Ectodermal cell (in vitro differentiated cells): Measurements from ENCODE around the gene ZNF302.
"Not testable (repeated sequence)": the region's sequence is repeated elsewhere in the genome, so short reads cannot be mapped to it uniquely, and the experiment has no call there.

Source experiments
- H3K27ac ChIP-seq: 2 replicates; pipeline ENCODE4 v1.7.0; 2013; ENCODE audit warnings: mild to moderate bottlenecking, low read depth, low read length; ENCODE audit not compliant: insufficient read depth, poor library complexity, severe bottlenecking
- H3K27me3 ChIP-seq: 2 replicates; pipeline ENCODE4 v1.7.0; 2013; ENCODE audit warnings: mild to moderate bottlenecking, low read length; ENCODE audit not compliant: insufficient read depth, control insufficient read depth, poor library complexity, severe bottlenecking
- H3K36me3 ChIP-seq: one replicate; pipeline ENCODE4 v1.7.0; 2013; ENCODE audit warnings: low read length; ENCODE audit not compliant: control insufficient read depth, insufficient read depth
- H3K4me1 ChIP-seq: one replicate; pipeline ENCODE4 v1.7.0; 2013; ENCODE audit warnings: low read length; ENCODE audit not compliant: control insufficient read depth, insufficient read depth
- H3K4me3 ChIP-seq: 2 replicates; pipeline ENCODE4 v1.7.0; 2013; ENCODE audit warnings: low read depth, low read length, control low read depth; ENCODE audit not compliant: insufficient read depth
- H3K9me3 ChIP-seq: 2 replicates; pipeline ENCODE4 v1.7.0; 2013; ENCODE audit warnings: mild to moderate bottlenecking, low read length, moderate library complexity; ENCODE audit not compliant: control insufficient read depth
- WGBS, 2 experiments: methylation state at CpG; one replicate each; pipeline ENCODE4 v1.1.7; 2013; ENCODE audit warnings: missing lambda C conversion rate in 2 of 2; 5-methylcytosine and 5-hydroxymethylcytosine counted together

ZNF302 gene

GRCh38 chr19:34669305-34669704 lies 8.2 kb upstream of the ZNF302 start:
- H3K4me3 ChIP-seq = no peak overlapping the region
- H3K27ac ChIP-seq = no peak overlapping the region
- peaks cover 20% of the 10 kb centered on the region for H3K27me3 ChIP-seq
- 92 to 93% methylated on average over 6 to 7 of the region's 7 CpGs for WGBS, 2 experiments
- peaks cover 5% of the 10 kb centered on the region for H3K4me1 ChIP-seq
- H3K9me3 ChIP-seq = no peaks in the 10 kb centered on the region
- H3K36me3 ChIP-seq = no peaks in the 10 kb centered on the region

GRCh38 chr19:34671972-34672371 lies 5.5 kb upstream of the ZNF302 start:
- H3K27me3 ChIP-seq = peaks cover 34% of the 10 kb centered on the region
- H3K27ac ChIP-seq = no peak overlapping the region
- no peaks in the 10 kb centered on the region for H3K36me3 ChIP-seq
- H3K9me3 ChIP-seq = no peaks in the 10 kb centered on the region
- 84 to 94% methylated on average over 3 of the region's 3 CpGs for WGBS, 2 experiments
- peaks cover 5% of the 10 kb centered on the region for H3K4me1 ChIP-seq
- no peak overlapping the region for H3K4me3 ChIP-seq

- H3K27me3 ChIP-seq = peaks cover 34% of the 10 kb centered on the region
- no peak overlapping the region for H3K4me3 ChIP-seq
- H3K9me3 ChIP-seq = no peaks in the 10 kb centered on the region
- H3K27ac ChIP-seq = no peak overlapping the region
- H3K4me1 ChIP-seq = no peaks in the 10 kb centered on the region
- H3K36me3 ChIP-seq = no peaks in the 10 kb centered on the region
- 76 to 79% methylated on average over 3 of the region's 3 CpGs for WGBS, 2 experiments
Observed at GRCh38 chr19:34673590-34673989, 3.9 kb upstream of the ZNF302 start.

GRCh38 chr19:34675250-34675649 lies 2.2 kb upstream of the ZNF302 start:
- Histone ChIP-seq H3K27ac (no peak overlapping the region), H3K36me3 (peaks cover 10% of the 10 kb centered on the region), H3K4me3 (no peak overlapping the region), H3K9me3 (no peaks in the 10 kb centered on the region), H3K27me3 (peaks cover 34% of the 10 kb centered on the region), H3K4me1 (no peaks in the 10 kb centered on the region)
- WGBS, 2 experiments = 93 to 94% methylated on average over 3 of the region's 3 CpGs

- Histone ChIP-seq H3K27ac (no peak overlapping the region), H3K9me3 (no peaks in the 10 kb centered on the region), H3K36me3 (peaks cover 10% of the 10 kb centered on the region), H3K4me3 (no peak overlapping the region), H3K4me1 (no peaks in the 10 kb centered on the region), H3K27me3 (peaks cover 34% of the 10 kb centered on the region)
- 92 to 93% methylated on average over 9 of the region's 9 CpGs for WGBS, 2 experiments
Observed at GRCh38 chr19:34675919-34676318, 1.6 kb upstream of the ZNF302 start.

- no peaks in the 10 kb centered on the region for H3K4me1 ChIP-seq
- peak within 1 kb of the TSS; percentile 64 for H3K4me3 ChIP-seq
- H3K36me3 ChIP-seq = peaks cover 10% of the 10 kb centered on the region
- 11 to 15% methylated on average over 25 to 26 of the region's 26 CpGs for WGBS, 2 experiments
- peaks cover 34% of the 10 kb centered on the region for H3K27me3 ChIP-seq
- no peaks in the 10 kb centered on the region for H3K9me3 ChIP-seq
- H3K27ac ChIP-seq = peak within 1 kb of the TSS; percentile 79
Observed at GRCh38 chr19:34676697-34677385, 637 bp upstream of the ZNF302 start, which contains the start of gene SCGB2B2. SCGB2B2 (minus strand) TSS chr19:34677159; CDS start chr19:34594563, 82,596 bp downstream.

GRCh38 chr19:34678085-34678412 lies 571 bp downstream of the ZNF302 start:
- Histone ChIP-seq H3K4me1 (no peaks in the 10 kb centered on the region), H3K36me3 (peaks cover 16% of the 10 kb centered on the region), H3K27ac (no peak overlapping the region), H3K9me3 (no peaks in the 10 kb centered on the region), H3K27me3 (peaks cover 24% of the 10 kb centered on the region), H3K4me3 (peak overlapping the region; percentile 64)
- 19 to 23% methylated on average over 20 of the region's 20 CpGs for WGBS, 2 experiments

- Histone ChIP-seq H3K4me3 (peak overlapping the region; percentile 64), H3K4me1 (no peaks in the 10 kb centered on the region), H3K36me3 (peaks cover 18% of the 10 kb centered on the region), H3K9me3 (no peaks in the 10 kb centered on the region), H3K27me3 (peaks cover 21% of the 10 kb centered on the region), H3K27ac (no peak overlapping the region)
- 71 to 77% methylated on average over 10 of the region's 10 CpGs for WGBS, 2 experiments
Observed at GRCh38 chr19:34678421-34678820, 943 bp downstream of the ZNF302 start.

GRCh38 chr19:34681478-34681877 lies 4.0 kb downstream of the ZNF302 start:
- Histone ChIP-seq H3K4me3 (no peak overlapping the region), H3K27me3 (no peaks in the 10 kb centered on the region), H3K9me3 (no peaks in the 10 kb centered on the region), H3K27ac (no peak overlapping the region), H3K36me3 (peaks cover 26% of the 10 kb centered on the region), H3K4me1 (no peaks in the 10 kb centered on the region)
- WGBS, 2 experiments = 95% methylated on average over 8 of the region's 9 CpGs

- H3K9me3 ChIP-seq, H3K4me1 ChIP-seq, H3K27me3 ChIP-seq, H3K27ac ChIP-seq, H3K4me3 ChIP-seq: not testable (repeated sequence)
- WGBS, 2 experiments = 80 to 92% methylated on average over 4 to 5 of the region's 5 CpGs
- H3K36me3 ChIP-seq = peaks cover 16% of the 10 kb centered on the region
Observed at GRCh38 chr19:34685266-34685665, 7.8 kb downstream of the ZNF302 start.
